HEK293 (cell line): ENCODE measurements around the gene PRDM11.

ENCODE experiments used
- CTCF ChIA-PET: fragments of 350-600 bp; formaldehyde crosslinking; extraction: SDS; loops from one replicate; lab custom pipeline; 2021; ENCODE audit warnings: antibody characterized with exemption; lab: Yijun Ruan, JAX
- POLR2A ChIA-PET: fragments of 300-600 bp; formaldehyde crosslinking; extraction: SDS; loops from one replicate; lab custom pipeline; 2020; ENCODE audit warnings: antibody characterized with exemption, inconsistent platforms; lab: Yijun Ruan, JAX
- H3K27ac ChIP-seq: fragments of 200-500 bp; sonication (Bioruptor generic); 2 replicates; pipeline ENCODE4 v1.5.1; 2014; ENCODE audit warnings: low read depth, low read length, control low read depth, inconsistent platforms; ENCODE audit errors: extremely low read depth
- H3K36me3 ChIP-seq, 2 experiments: fragments of 200-500 bp in 1 of 2; sonication (Bioruptor generic) in 1 of 2; 1 replicate in 1 of 2; 2 replicates in 1 of 2; pipeline ENCODE4 v1.5.1; 2014 to 2017; ENCODE audit warnings: inconsistent platforms in 2 of 2, low read length in 2 of 2; ENCODE audit not compliant: control insufficient read depth in 2 of 2, insufficient read depth in 1 of 2
- H3K4me1 ChIP-seq: fragments of 200-500 bp; sonication (Bioruptor generic); 2 replicates; pipeline ENCODE4 v1.5.1; 2014; ENCODE audit warnings: mild to moderate bottlenecking, low read length, inconsistent platforms; ENCODE audit not compliant: control insufficient read depth, insufficient read depth
- H3K4me3 ChIP-seq: 2 replicates; pipeline ENCODE4 v1.5.1; 2011; ENCODE audit warnings: low read depth, mild to moderate bottlenecking, control low read depth, low read length, moderate library complexity
- H3K9me3 ChIP-seq: fragments of 200-500 bp; sonication (Bioruptor generic); 2 replicates; pipeline ENCODE4 v1.5.1; 2014; ENCODE audit warnings: low read depth, low read length, inconsistent platforms; ENCODE audit not compliant: control insufficient read depth, insufficient read depth
- FEZF1 ChIP-seq: fragments of 450-650 bp; formaldehyde crosslinking; IDR thresholded peaks from 2 replicates; pipeline ENCODE4 v1.5.1; 2016; ENCODE audit warnings: missing biosample characterization, missing genetic modification characterization
- KLF7 ChIP-seq: fragments of 450-650 bp; formaldehyde crosslinking; IDR thresholded peaks from 2 replicates; pipeline ENCODE4 v1.5.1; 2016; ENCODE audit warnings: missing biosample characterization, missing genetic modification characterization, borderline replicate concordance
- PRDM1 ChIP-seq: fragments of 450-650 bp; formaldehyde crosslinking; IDR thresholded peaks from 2 replicates; pipeline ENCODE4; 2016; ENCODE audit warnings: missing biosample characterization, missing genetic modification characterization
- SP3 ChIP-seq: fragments of 450-650 bp; formaldehyde crosslinking; IDR thresholded peaks from 2 replicates; pipeline ENCODE4 v1.5.1; 2016; ENCODE audit warnings: missing biosample characterization, missing genetic modification characterization
- ZBTB48 ChIP-seq: fragments of 450-650 bp; formaldehyde crosslinking; IDR thresholded peaks from 2 replicates; pipeline ENCODE4 v1.5.1; 2016; ENCODE audit warnings: missing biosample characterization, missing genetic modification characterization
- ZBTB7A ChIP-seq: fragments of 450-650 bp; formaldehyde crosslinking; IDR thresholded peaks from 2 replicates; pipeline ENCODE4 v1.5.1; 2016; ENCODE audit warnings: low read depth, missing biosample characterization, missing genetic modification characterization
- ZNF133 ChIP-seq: fragments of 450-650 bp; formaldehyde crosslinking; IDR thresholded peaks from 2 replicates; pipeline ENCODE4 v1.5.1; 2016; ENCODE audit warnings: missing biosample characterization, missing genetic modification characterization
- ZNF140 ChIP-seq: fragments of 450-650 bp; formaldehyde crosslinking; IDR thresholded peaks from 2 replicates; pipeline ENCODE4 v1.5.1; 2016; ENCODE audit warnings: missing biosample characterization, missing genetic modification characterization
- ZNF311 ChIP-seq: fragments of 450-650 bp; formaldehyde crosslinking; IDR thresholded peaks from 2 replicates; pipeline ENCODE4 v1.5.1; 2017; ENCODE audit warnings: missing biosample characterization, missing genetic modification characterization, borderline replicate concordance
- ZNF350 ChIP-seq: fragments of 450-650 bp; formaldehyde crosslinking; IDR thresholded peaks from 2 replicates; pipeline ENCODE4 v1.5.0; 2017; ENCODE audit warnings: missing biosample characterization, mild to moderate bottlenecking, missing genetic modification characterization
- ZNF426 ChIP-seq: fragments of 450-650 bp; formaldehyde crosslinking; IDR thresholded peaks from 2 replicates; pipeline ENCODE4 v1.5.1; 2017; ENCODE audit warnings: missing biosample characterization, missing genetic modification characterization, mild to moderate bottlenecking, inconsistent platforms, moderate library complexity
- ZNF433 ChIP-seq: fragments of 450-650 bp; formaldehyde crosslinking; IDR thresholded peaks from 2 replicates; pipeline ENCODE4 v1.5.1; 2016; ENCODE audit warnings: missing biosample characterization, missing genetic modification characterization, low read depth
- ZNF473 ChIP-seq: fragments of 450-650 bp; formaldehyde crosslinking; IDR thresholded peaks from 2 replicates; pipeline ENCODE4 v1.5.1; 2017; ENCODE audit warnings: missing biosample characterization, missing genetic modification characterization
- ZNF514 ChIP-seq: fragments of 450-650 bp; formaldehyde crosslinking; IDR thresholded peaks from 2 replicates; pipeline ENCODE4 v1.5.1; 2016; ENCODE audit warnings: missing biosample characterization, missing genetic modification characterization
- ZNF555 ChIP-seq: fragments of 450-650 bp; formaldehyde crosslinking; conservative IDR thresholded peaks from 2 replicates; pipeline ENCODE4 v1.5.1; 2017; ENCODE audit warnings: missing biosample characterization, mild to moderate bottlenecking, missing genetic modification characterization, inconsistent platforms
- ZNF785 ChIP-seq: fragments of 450-650 bp; formaldehyde crosslinking; IDR thresholded peaks from 2 replicates; pipeline ENCODE4 v1.5.1; 2016; ENCODE audit warnings: missing biosample characterization, missing genetic modification characterization
- ZNF792 ChIP-seq: fragments of 450-650 bp; formaldehyde crosslinking; IDR thresholded peaks from 2 replicates; pipeline ENCODE4 v1.5.1; 2016; ENCODE audit warnings: missing biosample characterization, missing genetic modification characterization
- TF ChIP-seq, protein P1 (sequence below): fragments of 450-650 bp; formaldehyde crosslinking; IDR thresholded peaks from 2 replicates; pipeline ENCODE4 v1.5.1; 2016; ENCODE audit warnings: missing biosample characterization, missing genetic modification characterization
- TF ChIP-seq, protein P2 (sequence below): fragments of 450-650 bp; formaldehyde crosslinking; IDR thresholded peaks from 2 replicates; pipeline ENCODE4 v1.5.1; 2017; ENCODE audit warnings: missing biosample characterization, mild to moderate bottlenecking, missing genetic modification characterization, moderate library complexity
- TF ChIP-seq, protein P3 (sequence below): fragments of 450-650 bp; formaldehyde crosslinking; IDR thresholded peaks from 2 replicates; pipeline ENCODE4 v1.5.1; 2016; ENCODE audit warnings: missing biosample characterization, missing genetic modification characterization
- TF ChIP-seq, protein P4 (sequence below): fragments of 450-650 bp; formaldehyde crosslinking; IDR thresholded peaks from 2 replicates; pipeline ENCODE4 v1.5.1; 2016; ENCODE audit warnings: missing biosample characterization, missing genetic modification characterization
- TF ChIP-seq, protein P5 (sequence below): fragments of 450-650 bp; formaldehyde crosslinking; conservative IDR thresholded peaks from 2 replicates; pipeline ENCODE4 v1.5.1; 2016; ENCODE audit warnings: low read depth, missing biosample characterization, missing genetic modification characterization

Gene PRDM11

DNA sequence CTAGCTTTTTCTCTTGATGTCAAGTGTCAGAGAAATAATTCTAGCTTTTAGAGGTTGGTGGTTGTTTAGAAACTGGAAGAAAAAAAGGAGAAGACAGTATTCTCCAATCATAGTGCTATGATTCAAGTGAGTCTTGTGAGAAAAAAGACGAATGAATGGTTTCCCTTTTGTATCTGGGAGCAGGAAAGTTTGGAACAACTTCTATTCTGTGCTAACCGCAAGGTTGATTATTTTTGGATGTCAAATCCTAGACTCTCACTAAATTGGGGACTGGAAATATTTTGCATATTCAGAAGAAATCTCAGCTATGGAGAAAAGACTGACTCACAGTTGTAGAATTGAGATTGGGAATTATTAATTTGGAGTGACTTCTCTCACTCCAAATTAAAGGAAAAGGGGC lies 70.5 kb downstream of the PRDM11 start:
- ChIA-PET CTCF (interaction anchor here (0.7 to 2.1 kb wide), 5 partner anchors 10 to 112 kb away, joined by 3 to 9 read pairs (median 3); no protein-coding TSS in a partner anchor), POLR2A (no interaction called here)
- Histone ChIP-seq H3K4me1 (no peaks in the 10 kb centered on the region), H3K4me3 (no peak overlapping the region), H3K36me3 (peaks cover 0 to 4% of the 10 kb centered on the region in 2 experiments; a peak in 1 of 3 replicates), H3K9me3 (no peaks in the 10 kb centered on the region), H3K27ac (no peak overlapping the region)
- no peak for TF ChIP-seq ZNF426 (tag by site-specific recombination)
- no peak for TF ChIP-seq ZNF140 (tag by site-specific recombination)
- TF ChIP-seq ZNF792 (tag by site-specific recombination) = no peak
- no peak for TF ChIP-seq ZNF133 (tag by site-specific recombination)
- TF ChIP-seq ZBTB48 (tag by site-specific recombination) = no peak
- TF ChIP-seq, protein P1, sequence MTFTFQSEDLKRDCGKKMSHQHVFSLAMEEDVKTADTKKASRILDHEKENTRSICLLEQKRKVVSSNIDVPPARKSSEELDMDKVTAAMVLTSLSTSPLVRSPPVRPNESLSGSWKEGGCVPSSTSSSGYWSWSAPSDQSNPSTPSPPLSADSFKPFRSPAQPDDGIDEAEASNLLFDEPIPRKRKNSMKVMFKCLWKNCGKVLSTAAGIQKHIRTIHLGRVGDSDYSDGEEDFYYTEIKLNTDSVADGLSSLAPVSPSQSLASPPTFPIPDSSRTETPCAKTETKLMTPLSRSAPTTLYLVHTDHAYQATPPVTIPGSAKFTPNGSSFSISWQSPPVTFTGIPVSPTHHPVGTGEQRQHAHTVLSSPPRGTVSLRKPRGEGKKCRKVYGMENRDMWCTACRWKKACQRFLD (tag by site-specific recombination) = no peak
- TF ChIP-seq PRDM1 (tag by site-specific recombination) = no peak
- no peak for TF ChIP-seq ZNF514 (tag by site-specific recombination)
- no peak for TF ChIP-seq KLF7 (tag by site-specific recombination)
- TF ChIP-seq, protein P2, sequence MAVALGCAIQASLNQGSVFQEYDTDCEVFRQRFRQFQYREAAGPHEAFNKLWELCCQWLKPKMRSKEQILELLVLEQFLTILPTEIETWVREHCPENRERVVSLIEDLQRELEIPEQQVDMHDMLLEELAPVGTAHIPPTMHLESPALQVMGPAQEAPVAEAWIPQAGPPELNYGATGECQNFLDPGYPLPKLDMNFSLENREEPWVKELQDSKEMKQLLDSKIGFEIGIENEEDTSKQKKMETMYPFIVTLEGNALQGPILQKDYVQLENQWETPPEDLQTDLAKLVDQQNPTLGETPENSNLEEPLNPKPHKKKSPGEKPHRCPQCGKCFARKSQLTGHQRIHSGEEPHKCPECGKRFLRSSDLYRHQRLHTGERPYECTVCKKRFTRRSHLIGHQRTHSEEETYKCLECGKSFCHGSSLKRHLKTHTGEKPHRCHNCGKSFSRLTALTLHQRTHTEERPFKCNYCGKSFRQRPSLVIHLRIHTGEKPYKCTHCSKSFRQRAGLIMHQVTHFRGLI (tag by site-specific recombination) = no peak
- no peak for TF ChIP-seq ZNF350 (tag by site-specific recombination)
- TF ChIP-seq, protein P3, sequence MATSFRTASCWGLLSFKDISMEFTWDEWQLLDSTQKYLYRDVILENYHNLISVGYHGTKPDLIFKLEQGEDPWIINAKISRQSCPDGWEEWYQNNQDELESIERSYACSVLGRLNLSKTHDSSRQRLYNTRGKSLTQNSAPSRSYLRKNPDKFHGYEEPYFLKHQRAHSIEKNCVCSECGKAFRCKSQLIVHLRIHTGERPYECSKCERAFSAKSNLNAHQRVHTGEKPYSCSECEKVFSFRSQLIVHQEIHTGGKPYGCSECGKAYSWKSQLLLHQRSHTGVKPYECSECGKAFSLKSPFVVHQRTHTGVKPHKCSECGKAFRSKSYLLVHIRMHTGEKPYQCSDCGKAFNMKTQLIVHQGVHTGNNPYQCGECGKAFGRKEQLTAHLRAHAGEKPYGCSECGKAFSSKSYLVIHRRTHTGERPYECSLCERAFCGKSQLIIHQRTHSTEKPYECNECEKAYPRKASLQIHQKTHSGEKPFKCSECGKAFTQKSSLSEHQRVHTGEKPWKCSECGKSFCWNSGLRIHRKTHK (tag by site-specific recombination) = no peak
- TF ChIP-seq, all 188 proteins: peak for 0

DNA sequence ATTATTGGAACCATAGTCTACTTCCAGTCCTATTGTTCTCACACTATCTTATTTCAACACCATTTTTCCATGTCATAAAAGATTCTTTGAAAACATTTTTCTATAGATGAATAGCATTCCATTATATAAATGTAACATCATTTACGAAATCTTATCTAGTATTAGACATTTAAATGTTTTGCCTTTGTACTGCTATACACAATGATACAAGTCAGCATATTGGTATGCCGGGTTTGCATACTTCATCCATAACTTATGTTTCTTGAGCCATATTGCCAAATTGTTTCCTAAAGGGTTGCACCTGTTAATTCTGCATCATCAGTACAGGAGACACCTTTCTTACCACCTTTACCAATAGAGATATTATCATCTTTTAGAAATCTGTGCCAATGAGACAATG lies 71.6 kb downstream of the PRDM11 start:
- no peak overlapping the region for H3K27ac ChIP-seq
- ChIA-PET CTCF (no interaction called here), POLR2A (no interaction called here)
- no peak overlapping the region for H3K4me3 ChIP-seq
- no peaks in the 10 kb centered on the region for H3K4me1 ChIP-seq
- H3K36me3 ChIP-seq = peaks cover 0 to 2% of the 10 kb centered on the region in 2 experiments; a peak in 1 of 3 replicates
- no peaks in the 10 kb centered on the region for H3K9me3 ChIP-seq
- no peak for TF ChIP-seq ZBTB7A (tag by site-specific recombination)
- TF ChIP-seq, all 188 proteins: peak for 0

DNA sequence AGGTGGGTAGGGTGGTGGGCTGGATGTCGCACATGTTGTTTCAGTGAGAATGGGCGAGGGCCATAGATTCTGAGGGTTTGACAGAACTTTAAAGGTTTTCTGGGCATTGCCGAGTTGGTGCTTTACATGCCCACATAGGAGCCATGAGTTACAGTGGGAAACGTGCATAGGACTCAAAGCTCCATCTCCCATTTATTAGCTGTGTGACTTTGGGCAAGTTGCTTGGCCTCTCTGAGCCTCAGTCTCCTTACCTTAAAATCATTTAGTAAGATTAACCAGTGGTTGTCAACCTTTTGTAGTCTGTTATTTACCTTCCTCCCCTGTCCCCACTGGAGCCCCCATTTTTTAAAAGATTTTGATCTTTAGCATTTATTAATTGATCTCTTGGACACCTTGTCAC lies 72.3 kb downstream of the PRDM11 start:
- Histone ChIP-seq H3K4me3 (no peak overlapping the region), H3K4me1 (no peaks in the 10 kb centered on the region), H3K36me3 (no peaks in the 10 kb centered on the region), H3K9me3 (no peaks in the 10 kb centered on the region), H3K27ac (no peak overlapping the region)
- POLR2A ChIA-PET = no interaction called here
- CTCF ChIA-PET = no interaction called here
- no peak for TF ChIP-seq ZNF311
- TF ChIP-seq SP3 (tag by site-specific recombination) = no peak
- no peak for TF ChIP-seq ZNF785
- TF ChIP-seq ZNF473 (tag by site-specific recombination) = no peak
- TF ChIP-seq, protein P4, sequence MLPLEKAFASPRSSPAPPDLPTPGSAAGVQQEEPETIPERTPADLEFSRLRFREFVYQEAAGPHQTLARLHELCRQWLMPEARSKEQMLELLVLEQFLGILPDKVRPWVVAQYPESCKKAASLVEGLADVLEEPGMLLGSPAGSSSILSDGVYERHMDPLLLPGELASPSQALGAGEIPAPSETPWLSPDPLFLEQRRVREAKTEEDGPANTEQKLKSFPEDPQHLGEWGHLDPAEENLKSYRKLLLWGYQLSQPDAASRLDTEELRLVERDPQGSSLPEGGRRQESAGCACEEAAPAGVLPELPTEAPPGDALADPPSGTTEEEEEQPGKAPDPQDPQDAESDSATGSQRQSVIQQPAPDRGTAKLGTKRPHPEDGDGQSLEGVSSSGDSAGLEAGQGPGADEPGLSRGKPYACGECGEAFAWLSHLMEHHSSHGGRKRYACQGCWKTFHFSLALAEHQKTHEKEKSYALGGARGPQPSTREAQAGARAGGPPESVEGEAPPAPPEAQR (tag by site-specific recombination) = no peak
- no peak for TF ChIP-seq FEZF1 (tag by site-specific recombination)
- TF ChIP-seq ZNF433 = no peak
- TF ChIP-seq, protein P5, sequence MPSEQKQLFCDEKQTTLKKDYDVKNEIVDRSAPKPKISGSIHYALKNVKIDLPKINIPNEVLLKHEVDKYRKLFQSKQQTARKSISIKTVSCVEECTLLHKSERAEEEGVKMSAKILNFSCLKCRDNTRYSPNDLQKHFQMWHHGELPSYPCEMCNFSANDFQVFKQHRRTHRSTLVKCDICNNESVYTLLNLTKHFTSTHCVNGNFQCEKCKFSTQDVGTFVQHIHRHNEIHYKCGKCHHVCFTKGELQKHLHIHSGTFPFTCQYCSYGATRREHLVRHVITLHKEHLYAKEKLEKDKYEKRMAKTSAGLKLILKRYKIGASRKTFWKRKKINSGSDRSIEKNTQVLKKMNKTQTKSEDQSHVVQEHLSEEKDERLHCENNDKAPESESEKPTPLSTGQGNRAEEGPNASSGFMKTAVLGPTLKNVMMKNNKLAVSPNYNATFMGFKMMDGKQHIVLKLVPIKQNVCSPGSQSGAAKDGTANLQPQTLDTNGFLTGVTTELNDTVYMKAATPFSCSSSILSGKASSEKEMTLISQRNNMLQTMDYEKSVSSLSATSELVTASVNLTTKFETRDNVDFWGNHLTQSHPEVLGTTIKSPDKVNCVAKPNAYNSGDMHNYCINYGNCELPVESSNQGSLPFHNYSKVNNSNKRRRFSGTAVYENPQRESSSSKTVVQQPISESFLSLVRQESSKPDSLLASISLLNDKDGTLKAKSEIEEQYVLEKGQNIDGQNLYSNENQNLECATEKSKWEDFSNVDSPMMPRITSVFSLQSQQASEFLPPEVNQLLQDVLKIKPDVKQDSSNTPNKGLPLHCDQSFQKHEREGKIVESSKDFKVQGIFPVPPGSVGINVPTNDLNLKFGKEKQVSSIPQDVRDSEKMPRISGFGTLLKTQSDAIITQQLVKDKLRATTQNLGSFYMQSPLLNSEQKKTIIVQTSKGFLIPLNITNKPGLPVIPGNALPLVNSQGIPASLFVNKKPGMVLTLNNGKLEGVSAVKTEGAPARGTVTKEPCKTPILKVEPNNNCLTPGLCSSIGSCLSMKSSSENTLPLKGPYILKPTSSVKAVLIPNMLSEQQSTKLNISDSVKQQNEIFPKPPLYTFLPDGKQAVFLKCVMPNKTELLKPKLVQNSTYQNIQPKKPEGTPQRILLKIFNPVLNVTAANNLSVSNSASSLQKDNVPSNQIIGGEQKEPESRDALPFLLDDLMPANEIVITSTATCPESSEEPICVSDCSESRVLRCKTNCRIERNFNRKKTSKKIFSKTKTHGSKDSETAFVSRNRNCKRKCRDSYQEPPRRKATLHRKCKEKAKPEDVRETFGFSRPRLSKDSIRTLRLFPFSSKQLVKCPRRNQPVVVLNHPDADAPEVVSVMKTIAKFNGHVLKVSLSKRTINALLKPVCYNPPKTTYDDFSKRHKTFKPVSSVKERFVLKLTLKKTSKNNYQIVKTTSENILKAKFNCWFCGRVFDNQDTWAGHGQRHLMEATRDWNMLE (tag by site-specific recombination) = no peak
- no peak for TF ChIP-seq ZNF555 (tag by site-specific recombination)
